DND-41 (cell line): Measurements from ENCODE around the gene MACROD2.
"Not testable (repeated sequence)": the region's sequence is repeated elsewhere in the genome, so short reads cannot be mapped to it uniquely, and the experiment has no call there.

ENCODE experiments used
- ATAC-seq: fragments of 200-7000 bp; cut with Tn5 transposase; 3 replicates; pipeline ENCODE4 v1.9.1; 2021; ENCODE audit warnings: low read depth; ENCODE audit not compliant: insufficient read depth
- DNase-seq: peaks from one replicate; pipeline ENCODE4 v3.0.0-alpha.2; 2020
- H2AFZ ChIP-seq: 2 replicates; pipeline ENCODE4 v1.6.0; 2012; ENCODE audit warnings: low read depth, low read length
- H3K27ac ChIP-seq: 2 replicates; pipeline ENCODE4 v1.5.1; 2012; ENCODE audit warnings: low read length, inconsistent platforms
- H3K27me3 ChIP-seq: fragments of 200-600 bp; sonication (generic); 2 replicates; pipeline ENCODE4 v1.6.0; 2012; ENCODE audit warnings: low read length, mild to moderate bottlenecking, inconsistent platforms; ENCODE audit not compliant: insufficient read depth, poor library complexity
- H3K36me3 ChIP-seq: 2 replicates; pipeline ENCODE4 v1.5.1; 2012; ENCODE audit warnings: low read length, inconsistent platforms; ENCODE audit not compliant: insufficient read depth
- H3K4me1 ChIP-seq: 2 replicates; pipeline ENCODE4 v1.5.1; 2012; ENCODE audit warnings: mild to moderate bottlenecking, low read length; ENCODE audit not compliant: insufficient read depth
- H3K4me2 ChIP-seq: 2 replicates; pipeline ENCODE4 v1.6.0; 2012; ENCODE audit warnings: mild to moderate bottlenecking, moderate library complexity, low read length, inconsistent platforms; ENCODE audit not compliant: insufficient read depth
- H3K4me3 ChIP-seq, 2 experiments: fragments of 200-600 bp in 1 of 2; shearing (Covaris generic) in 1 of 2; 2 replicates each; pipeline ENCODE4 v1.5.1; 2012 to 2016; ENCODE audit warnings: inconsistent platforms in 2 of 2, low read length in 2 of 2, mild to moderate bottlenecking in 2 of 2, low read depth in 1 of 2, moderate library complexity in 1 of 2
- H3K79me2 ChIP-seq: 2 replicates; pipeline ENCODE4 v1.6.0; 2012; ENCODE audit warnings: low read length, inconsistent platforms; ENCODE audit not compliant: insufficient read depth
- H3K9ac ChIP-seq: 2 replicates; pipeline ENCODE4 v1.6.0; 2012; ENCODE audit warnings: low read depth, mild to moderate bottlenecking, inconsistent platforms, low read length, moderate library complexity
- H3K9me3 ChIP-seq: 2 replicates; pipeline ENCODE4 v1.5.1; 2012; ENCODE audit warnings: low read length, moderate library complexity, mild to moderate bottlenecking, inconsistent platforms; ENCODE audit not compliant: insufficient read depth, severe bottlenecking
- H4K20me1 ChIP-seq: 2 replicates; pipeline ENCODE4 v1.6.0; 2012; ENCODE audit warnings: low read length; ENCODE audit not compliant: insufficient read depth
- CTCF ChIP-seq: IDR thresholded peaks from 2 replicates; pipeline ENCODE4 v1.5.1; 2012; ENCODE audit warnings: borderline replicate concordance, low read length, moderate library complexity, mild to moderate bottlenecking; ENCODE audit not compliant: poor library complexity, severe bottlenecking; ENCODE audit errors: extremely low read depth
- EZH2 ChIP-seq: IDR thresholded peaks from 3 replicates; pipeline ENCODE4 v1.6.1; 2012; ENCODE audit warnings: borderline replicate concordance, low read depth, mild to moderate bottlenecking, moderate library complexity, low read length, inconsistent platforms; ENCODE audit not compliant: severe bottlenecking

Gene MACROD2

GRCh38 chr20:15005300-15005986 is 1010.1 kb downstream of the MACROD2 start:
- TF ChIP-seq EZH2 (no peak), CTCF (no peak)
- DNase-seq = no peak
- H3K9ac ChIP-seq = no peak overlapping the region
- no peak for ATAC-seq
- no peaks in the 10 kb centered on the region for H3K9me3 ChIP-seq
- H3K36me3 ChIP-seq = no peaks in the 10 kb centered on the region
- no peaks in the 10 kb centered on the region for H3K4me1 ChIP-seq
- no peaks in the 10 kb centered on the region for H3K79me2 ChIP-seq
- H3K4me3 ChIP-seq = no peak overlapping the region
- no peak overlapping the region for H3K27ac ChIP-seq
- H2AFZ ChIP-seq = no peak overlapping the region
- no peak overlapping the region for H3K4me2 ChIP-seq
- no peaks in the 10 kb centered on the region for H3K27me3 ChIP-seq
- H4K20me1 ChIP-seq = no peaks in the 10 kb centered on the region

GRCh38 chr20:15011631-15012030 is 1016.3 kb downstream of the MACROD2 start:
- H2AFZ ChIP-seq = no peak overlapping the region
- H3K36me3 ChIP-seq = no peaks in the 10 kb centered on the region
- no peaks in the 10 kb centered on the region for H3K27me3 ChIP-seq
- 0 out of 2 replicates have a peak overlapping the region, but pooled peaks have one; percentile 1 for H3K27ac ChIP-seq
- no peaks in the 10 kb centered on the region for H4K20me1 ChIP-seq
- H3K9me3 ChIP-seq = no peaks in the 10 kb centered on the region
- ATAC-seq (no peak), DNase-seq (no peak)
- peaks cover 7% of the 10 kb centered on the region for H3K4me1 ChIP-seq
- H3K9ac ChIP-seq = no peak overlapping the region
- no peak for TF ChIP-seq EZH2
- TF ChIP-seq CTCF = no peak
- no peak overlapping the region for H3K4me3 ChIP-seq
- H3K4me2 ChIP-seq = no peak overlapping the region
- no peaks in the 10 kb centered on the region for H3K79me2 ChIP-seq

- Histone ChIP-seq H3K79me2 (no peaks in the 10 kb centered on the region), H3K27ac (peak overlapping the region; percentile 24; the same call in 1 of the 2 replicates), H4K20me1 (no peaks in the 10 kb centered on the region), H3K4me1 (peaks cover 7% of the 10 kb centered on the region), H3K9ac (no peak overlapping the region), H3K36me3 (no peaks in the 10 kb centered on the region), H3K4me2 (no peak overlapping the region), H3K9me3 (no peaks in the 10 kb centered on the region), H3K4me3 (no peak overlapping the region), H2AFZ (0 out of 2 replicates have a peak overlapping the region, but pooled peaks have one; percentile 9), H3K27me3 (no peaks in the 10 kb centered on the region)
- TF ChIP-seq CTCF = no peak
- no peak for TF ChIP-seq EZH2
- DNase-seq (peak; percentile 43), ATAC-seq (peak; percentile 77)
Measured at GRCh38 chr20:15012566-15012965, 1017.2 kb downstream of the MACROD2 start.

- not testable (repeated sequence) for H3K9me3 ChIP-seq, H3K4me1 ChIP-seq, H3K27ac ChIP-seq, ATAC-seq, H3K4me3 ChIP-seq, DNase-seq, H3K4me2 ChIP-seq, H3K36me3 ChIP-seq, H4K20me1 ChIP-seq, H3K27me3 ChIP-seq, H2AFZ ChIP-seq, H3K9ac ChIP-seq, H3K79me2 ChIP-seq
Measured at GRCh38 chr20:15016875-15017274, 1021.6 kb downstream of the MACROD2 start.
